Transverse colon (tissue), 4 donors: ENCODE measurements around the gene DNER.

ENCODE experiments used
- CTCF ChIP-seq, 5 experiments: fragments of 200-600 bp in 3 of 5; fragments of 450-650 bp in 2 of 5; sonication (generic) in 3 of 5; IDR thresholded peaks; 1 replicate in 2 of 5; 2 replicates in 3 of 5; pipeline ENCODE4 v1.5.1; 2016 to 2017; ENCODE audit warnings: antibody characterized with exemption in 5 of 5, inconsistent platforms in 3 of 5, mild to moderate bottlenecking in 2 of 5, moderate library complexity in 1 of 5
- EP300 ChIP-seq: sonication (generic); formaldehyde crosslinking; IDR thresholded peaks from one replicate; pipeline ENCODE4 v1.6.1; 2017; ENCODE audit warnings: antibody characterized with exemption, low read depth
- POLR2A ChIP-seq: fragments of 450-650 bp; IDR thresholded peaks from one replicate; pipeline ENCODE4 v1.6.1; 2016; ENCODE audit warnings: antibody characterized with exemption, mild to moderate bottlenecking, moderate library complexity
- POLR2AphosphoS5 ChIP-seq, 3 donors: sonication (generic); formaldehyde crosslinking; IDR thresholded peaks; one replicate each; pipeline ENCODE4 v1.6.1; 2016; ENCODE audit warnings: antibody characterized with exemption in 3 of 3

GRCh38 chr2:229375251-229375650, 339.1 kb downstream of the DNER start:
- no peak for TF ChIP-seq EP300
- TF ChIP-seq CTCF (IDR thresholded peaks at IDR 0.05): no peak
- no peak for TF ChIP-seq POLR2AphosphoS5 (IDR thresholded peaks at IDR 0.05)
- TF ChIP-seq POLR2A: no peak
